Kidney glomerular epithelial cell (primary cell): ENCODE data around the gene SEC24D.
"Not testable (repeated sequence)": the region's sequence is repeated elsewhere in the genome, so short reads cannot be mapped to it uniquely, and the experiment has no call there.

Experiments
- DNase-seq: peaks from one replicate; lab custom pipeline; 2025; lab: John Stamatoyannopoulos, UW

SEC24D gene, protein sequence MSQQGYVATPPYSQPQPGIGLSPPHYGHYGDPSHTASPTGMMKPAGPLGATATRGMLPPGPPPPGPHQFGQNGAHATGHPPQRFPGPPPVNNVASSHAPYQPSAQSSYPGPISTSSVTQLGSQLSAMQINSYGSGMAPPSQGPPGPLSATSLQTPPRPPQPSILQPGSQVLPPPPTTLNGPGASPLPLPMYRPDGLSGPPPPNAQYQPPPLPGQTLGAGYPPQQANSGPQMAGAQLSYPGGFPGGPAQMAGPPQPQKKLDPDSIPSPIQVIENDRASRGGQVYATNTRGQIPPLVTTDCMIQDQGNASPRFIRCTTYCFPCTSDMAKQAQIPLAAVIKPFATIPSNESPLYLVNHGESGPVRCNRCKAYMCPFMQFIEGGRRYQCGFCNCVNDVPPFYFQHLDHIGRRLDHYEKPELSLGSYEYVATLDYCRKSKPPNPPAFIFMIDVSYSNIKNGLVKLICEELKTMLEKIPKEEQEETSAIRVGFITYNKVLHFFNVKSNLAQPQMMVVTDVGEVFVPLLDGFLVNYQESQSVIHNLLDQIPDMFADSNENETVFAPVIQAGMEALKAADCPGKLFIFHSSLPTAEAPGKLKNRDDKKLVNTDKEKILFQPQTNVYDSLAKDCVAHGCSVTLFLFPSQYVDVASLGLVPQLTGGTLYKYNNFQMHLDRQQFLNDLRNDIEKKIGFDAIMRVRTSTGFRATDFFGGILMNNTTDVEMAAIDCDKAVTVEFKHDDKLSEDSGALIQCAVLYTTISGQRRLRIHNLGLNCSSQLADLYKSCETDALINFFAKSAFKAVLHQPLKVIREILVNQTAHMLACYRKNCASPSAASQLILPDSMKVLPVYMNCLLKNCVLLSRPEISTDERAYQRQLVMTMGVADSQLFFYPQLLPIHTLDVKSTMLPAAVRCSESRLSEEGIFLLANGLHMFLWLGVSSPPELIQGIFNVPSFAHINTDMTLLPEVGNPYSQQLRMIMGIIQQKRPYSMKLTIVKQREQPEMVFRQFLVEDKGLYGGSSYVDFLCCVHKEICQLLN

GRCh38 chr4:118835571-118836300, at the start of gene SEC24D:
TSS of gene SEC24D (minus strand) at chr4:118836126. CDS start at chr4:118833696, 2,430 bp downstream.
- DNase-seq, result peak; percentile 83

GRCh38 chr4:118884716-118885115, 48.8 kb upstream of the SEC24D start:
- no peak for DNase-seq

- DNase-seq, result no peak
These were observed 47.9 kb upstream of the SEC24D start for GRCh38 chr4:118883861-118884260.

GRCh38 chr4:118881512-118882146, 45.7 kb upstream of the SEC24D start:
- no peak for DNase-seq

DNA sequence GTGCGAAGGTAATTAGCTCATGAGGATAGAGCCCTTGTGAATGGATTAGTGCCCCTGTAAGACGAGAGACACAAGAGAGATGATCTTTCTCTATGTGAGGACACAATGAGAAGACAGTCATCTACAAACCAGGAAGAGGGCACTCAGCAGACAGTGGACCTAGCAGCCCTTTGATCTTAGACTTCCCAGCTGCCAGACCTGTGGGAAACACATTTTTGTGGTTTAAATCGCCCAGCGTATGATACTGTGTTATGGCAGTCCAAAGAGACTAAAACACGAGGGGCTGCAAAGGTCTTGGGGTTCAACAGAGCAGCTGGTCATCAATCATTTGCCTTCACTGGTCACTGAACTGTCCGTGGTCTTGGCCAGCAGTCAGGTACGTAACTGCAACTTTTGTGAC, 43.5 kb upstream of the SEC24D start:
- DNase-seq, result no peak

GRCh38 chr4:118878507-118878906, 42.6 kb upstream of the SEC24D start:
- DNase-seq, result not testable (repeated sequence)

DNA sequence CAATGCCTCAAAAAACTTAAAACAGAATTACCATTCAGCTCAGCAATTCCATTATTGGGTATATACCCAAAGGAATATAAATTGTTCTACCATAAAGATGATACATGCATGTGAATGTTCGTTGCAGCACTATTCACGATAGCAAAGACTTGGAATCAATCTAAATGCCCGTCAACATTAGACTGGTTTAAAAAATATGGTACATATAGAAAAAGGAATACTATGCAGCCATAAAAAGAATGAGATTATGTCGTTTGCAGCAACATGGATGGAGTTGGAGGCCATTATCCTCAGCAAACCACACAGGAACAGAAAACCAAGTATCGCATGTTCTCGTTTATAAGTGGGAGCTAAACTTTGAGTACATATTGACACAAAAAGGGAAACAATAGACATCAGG, 41.9 kb upstream of the SEC24D start:
- no peak for DNase-seq

GRCh38 chr4:118872181-118872580, 36.3 kb upstream of the SEC24D start:
- no peak for DNase-seq

DNA sequence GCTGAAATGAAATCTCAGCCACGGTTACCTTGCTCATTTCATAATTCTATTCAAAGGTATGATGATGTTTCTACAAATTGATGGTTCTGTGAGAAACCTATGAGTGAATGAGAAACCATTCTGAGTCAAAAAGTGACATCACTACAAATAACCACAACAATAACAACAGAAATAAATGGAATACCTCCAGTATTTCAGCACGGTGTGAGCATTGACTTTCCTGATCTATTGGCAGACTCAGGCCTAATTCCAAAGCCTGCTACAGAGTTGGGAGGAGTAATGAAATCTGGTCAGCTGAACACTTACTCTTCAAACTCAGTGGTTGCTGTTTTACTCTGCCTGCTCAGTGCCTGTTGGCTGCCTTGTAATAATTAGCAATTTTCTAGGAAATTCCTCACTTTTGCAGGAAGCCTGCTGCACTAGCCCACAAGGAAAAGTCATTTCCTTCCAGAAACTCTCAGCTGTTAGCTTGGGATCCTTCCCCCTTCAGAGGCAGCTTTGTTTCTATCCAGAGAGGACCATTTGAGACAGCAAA, 33.9 kb upstream of the SEC24D start:
- DNase-seq, result peak; percentile 18

- no peak for DNase-seq
These were observed 31.6 kb upstream of the SEC24D start for GRCh38 chr4:118867311-118868067.

DNA sequence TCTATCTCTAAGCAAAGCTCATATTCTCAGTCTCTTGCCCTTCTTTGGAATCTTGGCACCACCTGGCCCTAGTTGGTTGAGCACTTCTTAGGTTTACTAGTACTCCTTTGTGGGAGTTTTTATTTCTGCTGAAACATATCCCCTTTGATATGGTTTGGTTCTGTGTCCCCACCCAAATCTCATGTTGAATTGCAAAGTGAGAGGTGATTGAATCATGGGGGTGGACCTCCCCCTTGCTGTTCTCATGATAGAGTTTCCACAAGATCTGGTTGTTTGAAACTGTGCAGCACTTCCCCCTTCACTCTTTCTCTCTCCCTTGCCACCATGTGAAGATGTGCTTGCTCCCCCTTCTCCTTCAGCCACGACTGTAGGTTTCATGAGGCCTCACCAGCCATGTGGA, 30.5 kb upstream of the SEC24D start:
- no peak for DNase-seq

DNA sequence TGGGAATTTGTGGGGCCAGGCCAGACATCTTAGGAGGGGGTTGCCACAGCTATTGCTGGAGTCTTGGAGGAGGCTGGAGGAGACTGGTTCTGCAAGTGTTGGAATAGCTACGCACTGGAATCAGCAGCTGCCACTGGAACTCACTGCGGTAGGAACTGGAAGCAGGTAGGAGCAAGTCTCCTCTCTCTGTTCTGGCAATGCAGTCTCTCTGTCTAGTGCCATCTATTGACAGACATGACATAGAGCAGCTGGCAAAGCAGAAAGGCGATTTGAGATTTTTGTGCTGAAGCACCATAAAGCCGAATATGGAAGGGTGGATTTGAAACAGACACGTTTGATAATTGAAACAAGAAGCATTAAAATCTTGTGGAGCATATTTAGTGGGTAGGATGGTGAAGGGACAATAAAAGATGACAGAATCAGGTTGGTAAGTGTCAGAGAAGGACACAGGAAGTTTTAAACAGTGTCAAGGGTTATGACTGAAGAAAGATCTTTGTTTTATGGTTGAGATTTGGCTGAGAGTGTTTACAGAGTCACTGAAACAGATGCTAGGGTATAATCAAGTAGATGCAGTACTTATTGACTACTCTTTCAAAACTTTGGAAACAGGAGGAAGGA, 29.3 kb upstream of the SEC24D start:
- peak; percentile 75 for DNase-seq

DNA sequence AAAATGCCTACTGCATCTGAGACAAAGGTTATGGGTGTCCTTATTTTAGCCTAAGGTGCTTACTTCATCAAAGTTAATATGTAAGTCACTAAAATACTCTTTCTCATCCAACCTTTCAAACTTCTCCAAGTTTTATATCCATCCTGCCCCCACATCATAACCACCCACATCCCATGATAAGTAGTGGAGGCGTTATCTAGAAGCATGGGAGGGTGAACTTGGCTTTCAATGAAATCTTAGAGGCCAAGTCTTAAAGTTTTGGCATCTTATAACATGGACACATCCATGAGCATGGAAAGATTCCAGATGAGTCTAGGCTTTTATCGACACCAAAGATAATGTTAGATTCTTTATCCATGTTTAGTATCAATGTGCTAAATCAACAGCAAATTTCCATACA, 22.9 kb upstream of the SEC24D start:
- DNase-seq, result no peak

GRCh38 chr4:118857760-118858159, 21.8 kb upstream of the SEC24D start:
- DNase-seq, result no peak

GRCh38 chr4:118850488-118851173, 14.7 kb upstream of the SEC24D start:
- DNase-seq, result peak; percentile 39

- DNase-seq, result no peak
These were observed 14.1 kb upstream of the SEC24D start for GRCh38 chr4:118849867-118850487.

GRCh38 chr4:118848901-118849300, 13.0 kb upstream of the SEC24D start:
- no peak for DNase-seq

DNA sequence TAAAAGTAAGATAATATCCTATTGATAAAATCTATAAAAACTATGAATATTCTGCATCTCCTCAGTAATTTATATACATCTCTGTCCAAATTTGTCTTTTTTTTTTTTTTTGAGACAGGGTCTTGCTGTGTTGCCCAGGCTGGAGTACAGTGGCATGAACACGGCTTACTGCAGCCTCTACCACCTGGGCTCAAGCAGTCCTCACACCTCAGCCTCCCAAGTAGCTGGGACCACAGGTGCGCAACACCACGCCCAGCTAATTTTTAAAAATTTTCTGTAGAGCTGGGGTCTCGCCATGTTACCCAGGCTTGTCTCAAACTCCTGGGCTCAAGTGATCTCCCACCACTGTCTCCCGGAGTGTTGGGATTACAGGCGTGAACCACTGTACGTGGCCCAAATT, 12.3 kb upstream of the SEC24D start:
- no peak for DNase-seq

DNA sequence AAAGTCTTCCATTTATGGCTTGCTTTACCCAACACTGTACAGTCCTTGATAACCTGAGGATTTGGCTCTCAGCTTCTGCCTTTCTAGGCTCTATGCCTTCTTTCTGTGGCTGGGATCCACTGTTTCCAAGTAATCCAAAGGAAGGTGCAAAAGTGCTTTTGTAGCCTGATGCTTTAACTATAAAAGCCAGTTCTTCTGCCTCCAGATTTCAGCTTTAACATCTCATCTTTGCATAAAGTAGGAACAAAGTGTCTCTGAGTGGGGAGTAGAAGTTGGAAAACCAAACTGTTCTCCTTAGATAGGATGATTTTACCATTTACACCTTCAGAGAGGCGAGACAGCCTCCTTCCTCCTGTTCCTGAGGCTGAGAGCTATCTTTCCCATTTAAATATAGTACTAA, 11.1 kb upstream of the SEC24D start:
- DNase-seq, result no peak
